H1 (cell line): ENCODE data around the gene PITRM1. TPM values are rescaled to one million over a fixed set of nuclear protein-coding genes. Genes with fewer than 3 reads are reported as not detected.

Experiments used
- CBX8 ChIP-seq: fragments of 300-800, 300-1000 bp; sonication (generic); IDR thresholded peaks from 2 replicates; pipeline ENCODE4 v1.7.1; 2016; ENCODE audit warnings: low read depth, low read length, borderline replicate concordance
- CREB1 ChIP-seq: IDR thresholded peaks from 2 replicates; pipeline ENCODE4 v1.6.1; 2012; ENCODE audit warnings: inconsistent platforms
- CTBP2 ChIP-seq: IDR thresholded peaks from 2 replicates; pipeline ENCODE4 v1.7.0; 2011; ENCODE audit warnings: borderline replicate concordance, mild to moderate bottlenecking, moderate library complexity, mixed read lengths, low read length; ENCODE audit not compliant: insufficient read depth, insufficient read length
- EGR1 ChIP-seq: IDR thresholded peaks from 2 replicates; pipeline ENCODE4 v1.6.1; 2011; ENCODE audit warnings: low read depth, low read length, borderline replicate concordance
- HDAC2 ChIP-seq, 2 experiments: fragments of 300-600 bp in 1 of 2; sonication (generic) in 1 of 2; IDR thresholded peaks; 2 replicates each; pipeline ENCODE4 v1.6.1; 2011 to 2012; ENCODE audit warnings: low read depth in 2 of 2, low read length in 2 of 2, mild to moderate bottlenecking in 2 of 2, moderate library complexity in 2 of 2, borderline replicate concordance in 1 of 2, inconsistent platforms in 1 of 2
- RAD21 ChIP-seq, 2 experiments: IDR thresholded peaks in 1 of 2; conservative IDR thresholded peaks in 1 of 2; 2 replicates each; pipeline ENCODE4 v1.6.1; 2011; ENCODE audit warnings: low read depth in 2 of 2, low read length in 2 of 2, improper control_type of control experiment in 1 of 2, inconsistent platforms in 1 of 2, mild to moderate bottlenecking in 1 of 2, moderate library complexity in 1 of 2
- RXRA ChIP-seq: IDR thresholded peaks from 2 replicates; pipeline ENCODE4 v1.6.1; 2011; ENCODE audit warnings: low read depth, mild to moderate bottlenecking, low read length, moderate library complexity; ENCODE audit not compliant: insufficient read depth
- SP1 ChIP-seq: IDR thresholded peaks from 2 replicates; pipeline ENCODE4 v1.6.1; 2011; ENCODE audit warnings: low read depth, low read length
- SRF ChIP-seq: IDR thresholded peaks from 2 replicates; pipeline ENCODE4 v1.6.1; 2011; ENCODE audit warnings: mild to moderate bottlenecking, low read depth, low read length, moderate library complexity
- polyA plus RNA-seq, 7 experiments: library from polyadenylated mRNA; depleted of rRNA in 3 of 7; stranded (reverse) in 5 of 7; unstranded in 2 of 7; fragments of >200 nt in 5 of 7; fragments of 200-250 nt in 2 of 7; gene quantifications; 1 replicate in 5 of 7; 2 replicates in 1 of 7; 4 replicates in 1 of 7; pipeline versions ENCODE4 v1.2.1 to v1.2.3, GENCODE V29; 2011 to 2013; ENCODE audit warnings: missing spikeins in 2 of 7, mixed read lengths in 2 of 7
- total RNA-seq: library from RNA; stranded (reverse); fragmentation: NEBNext Ultra II Directional; extraction: Animal tissue kit (Norgen Biotek cat#: 25700); gene quantifications from 2 replicates; pipeline ENCODE4 v1.2.1, GENCODE V29; 2021
- TF ChIP-seq, protein P1 (sequence below): fragments of 300-600 bp; sonication (generic); IDR thresholded peaks from 2 replicates; pipeline ENCODE4 v1.7.1; 2012; ENCODE audit warnings: low read length, moderate library complexity, mild to moderate bottlenecking, inconsistent platforms; ENCODE audit not compliant: insufficient replicate concordance
- TF ChIP-seq, protein P2 (sequence below): IDR thresholded peaks from 2 replicates; pipeline ENCODE4 v1.6.1; 2012; ENCODE audit warnings: inconsistent platforms

PITRM1 gene
- total and polyA plus RNA-seq, 2 of the 8 experiments (the other 6 are each of a cell fraction or from before 2014, with no cell fraction given) = 18.6 to 31.5 TPM

DNA sequence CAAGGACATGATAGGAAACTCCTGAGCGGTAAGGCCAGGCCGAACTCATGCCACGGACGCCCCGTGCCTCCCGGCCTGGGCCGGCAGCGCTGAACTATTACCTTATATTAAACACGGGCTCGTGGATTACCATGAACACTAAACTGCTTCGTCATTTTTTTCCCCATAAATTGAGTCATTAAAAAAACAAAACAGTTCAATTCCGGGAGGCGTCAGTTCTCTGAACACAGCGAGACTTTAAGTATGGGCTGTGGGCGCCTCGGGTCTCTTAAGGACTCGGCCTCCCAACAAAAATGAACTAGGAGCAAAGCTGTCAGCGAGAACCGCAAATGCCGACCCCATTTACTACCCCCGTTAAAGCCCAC is 519 bp downstream of the PITRM1 start (continued):
- TF ChIP-seq RAD21 (IDR thresholded peaks at IDR 0.05 in 1 of 2, conservative IDR thresholded peaks at IDR 0.05 in 1 of 2; ENCODE audit: low read depth in 2 of 2, low read length in 2 of 2) = no peak
- TF ChIP-seq RXRA = no peak
- TF ChIP-seq, protein P1, sequence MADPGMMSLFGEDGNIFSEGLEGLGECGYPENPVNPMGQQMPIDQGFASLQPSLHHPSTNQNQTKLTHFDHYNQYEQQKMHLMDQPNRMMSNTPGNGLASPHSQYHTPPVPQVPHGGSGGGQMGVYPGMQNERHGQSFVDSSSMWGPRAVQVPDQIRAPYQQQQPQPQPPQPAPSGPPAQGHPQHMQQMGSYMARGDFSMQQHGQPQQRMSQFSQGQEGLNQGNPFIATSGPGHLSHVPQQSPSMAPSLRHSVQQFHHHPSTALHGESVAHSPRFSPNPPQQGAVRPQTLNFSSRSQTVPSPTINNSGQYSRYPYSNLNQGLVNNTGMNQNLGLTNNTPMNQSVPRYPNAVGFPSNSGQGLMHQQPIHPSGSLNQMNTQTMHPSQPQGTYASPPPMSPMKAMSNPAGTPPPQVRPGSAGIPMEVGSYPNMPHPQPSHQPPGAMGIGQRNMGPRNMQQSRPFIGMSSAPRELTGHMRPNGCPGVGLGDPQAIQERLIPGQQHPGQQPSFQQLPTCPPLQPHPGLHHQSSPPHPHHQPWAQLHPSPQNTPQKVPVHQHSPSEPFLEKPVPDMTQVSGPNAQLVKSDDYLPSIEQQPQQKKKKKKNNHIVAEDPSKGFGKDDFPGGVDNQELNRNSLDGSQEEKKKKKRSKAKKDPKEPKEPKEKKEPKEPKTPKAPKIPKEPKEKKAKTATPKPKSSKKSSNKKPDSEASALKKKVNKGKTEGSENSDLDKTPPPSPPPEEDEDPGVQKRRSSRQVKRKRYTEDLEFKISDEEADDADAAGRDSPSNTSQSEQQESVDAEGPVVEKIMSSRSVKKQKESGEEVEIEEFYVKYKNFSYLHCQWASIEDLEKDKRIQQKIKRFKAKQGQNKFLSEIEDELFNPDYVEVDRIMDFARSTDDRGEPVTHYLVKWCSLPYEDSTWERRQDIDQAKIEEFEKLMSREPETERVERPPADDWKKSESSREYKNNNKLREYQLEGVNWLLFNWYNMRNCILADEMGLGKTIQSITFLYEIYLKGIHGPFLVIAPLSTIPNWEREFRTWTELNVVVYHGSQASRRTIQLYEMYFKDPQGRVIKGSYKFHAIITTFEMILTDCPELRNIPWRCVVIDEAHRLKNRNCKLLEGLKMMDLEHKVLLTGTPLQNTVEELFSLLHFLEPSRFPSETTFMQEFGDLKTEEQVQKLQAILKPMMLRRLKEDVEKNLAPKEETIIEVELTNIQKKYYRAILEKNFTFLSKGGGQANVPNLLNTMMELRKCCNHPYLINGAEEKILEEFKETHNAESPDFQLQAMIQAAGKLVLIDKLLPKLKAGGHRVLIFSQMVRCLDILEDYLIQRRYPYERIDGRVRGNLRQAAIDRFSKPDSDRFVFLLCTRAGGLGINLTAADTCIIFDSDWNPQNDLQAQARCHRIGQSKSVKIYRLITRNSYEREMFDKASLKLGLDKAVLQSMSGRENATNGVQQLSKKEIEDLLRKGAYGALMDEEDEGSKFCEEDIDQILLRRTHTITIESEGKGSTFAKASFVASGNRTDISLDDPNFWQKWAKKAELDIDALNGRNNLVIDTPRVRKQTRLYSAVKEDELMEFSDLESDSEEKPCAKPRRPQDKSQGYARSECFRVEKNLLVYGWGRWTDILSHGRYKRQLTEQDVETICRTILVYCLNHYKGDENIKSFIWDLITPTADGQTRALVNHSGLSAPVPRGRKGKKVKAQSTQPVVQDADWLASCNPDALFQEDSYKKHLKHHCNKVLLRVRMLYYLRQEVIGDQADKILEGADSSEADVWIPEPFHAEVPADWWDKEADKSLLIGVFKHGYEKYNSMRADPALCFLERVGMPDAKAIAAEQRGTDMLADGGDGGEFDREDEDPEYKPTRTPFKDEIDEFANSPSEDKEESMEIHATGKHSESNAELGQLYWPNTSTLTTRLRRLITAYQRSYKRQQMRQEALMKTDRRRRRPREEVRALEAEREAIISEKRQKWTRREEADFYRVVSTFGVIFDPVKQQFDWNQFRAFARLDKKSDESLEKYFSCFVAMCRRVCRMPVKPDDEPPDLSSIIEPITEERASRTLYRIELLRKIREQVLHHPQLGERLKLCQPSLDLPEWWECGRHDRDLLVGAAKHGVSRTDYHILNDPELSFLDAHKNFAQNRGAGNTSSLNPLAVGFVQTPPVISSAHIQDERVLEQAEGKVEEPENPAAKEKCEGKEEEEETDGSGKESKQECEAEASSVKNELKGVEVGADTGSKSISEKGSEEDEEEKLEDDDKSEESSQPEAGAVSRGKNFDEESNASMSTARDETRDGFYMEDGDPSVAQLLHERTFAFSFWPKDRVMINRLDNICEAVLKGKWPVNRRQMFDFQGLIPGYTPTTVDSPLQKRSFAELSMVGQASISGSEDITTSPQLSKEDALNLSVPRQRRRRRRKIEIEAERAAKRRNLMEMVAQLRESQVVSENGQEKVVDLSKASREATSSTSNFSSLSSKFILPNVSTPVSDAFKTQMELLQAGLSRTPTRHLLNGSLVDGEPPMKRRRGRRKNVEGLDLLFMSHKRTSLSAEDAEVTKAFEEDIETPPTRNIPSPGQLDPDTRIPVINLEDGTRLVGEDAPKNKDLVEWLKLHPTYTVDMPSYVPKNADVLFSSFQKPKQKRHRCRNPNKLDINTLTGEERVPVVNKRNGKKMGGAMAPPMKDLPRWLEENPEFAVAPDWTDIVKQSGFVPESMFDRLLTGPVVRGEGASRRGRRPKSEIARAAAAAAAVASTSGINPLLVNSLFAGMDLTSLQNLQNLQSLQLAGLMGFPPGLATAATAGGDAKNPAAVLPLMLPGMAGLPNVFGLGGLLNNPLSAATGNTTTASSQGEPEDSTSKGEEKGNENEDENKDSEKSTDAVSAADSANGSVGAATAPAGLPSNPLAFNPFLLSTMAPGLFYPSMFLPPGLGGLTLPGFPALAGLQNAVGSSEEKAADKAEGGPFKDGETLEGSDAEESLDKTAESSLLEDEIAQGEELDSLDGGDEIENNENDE = no peak
- TF ChIP-seq SP1 = no peak
- TF ChIP-seq, protein P2, sequence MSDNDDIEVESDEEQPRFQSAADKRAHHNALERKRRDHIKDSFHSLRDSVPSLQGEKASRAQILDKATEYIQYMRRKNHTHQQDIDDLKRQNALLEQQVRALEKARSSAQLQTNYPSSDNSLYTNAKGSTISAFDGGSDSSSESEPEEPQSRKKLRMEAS = no peak
- no peak for TF ChIP-seq EGR1
- no peak for TF ChIP-seq HDAC2 (IDR thresholded peaks at IDR 0.05; ENCODE audit: borderline replicate concordance in 1 of 2, low read depth in 2 of 2, low read length in 2 of 2)
- no peak for TF ChIP-seq CTBP2
- no peak for TF ChIP-seq CREB1
- no peak for TF ChIP-seq SRF
- TF ChIP-seq CBX8 = no peak
